Esophagus (tissue), 2 donors: Measurements from ENCODE around the gene KCNJ16. TPM values are rescaled to one million over a fixed set of nuclear protein-coding genes. Genes with fewer than 3 reads are reported as not detected.

Source experiments
- H3K27ac ChIP-seq, 2 donors: one replicate each; pipeline ENCODE4 v1.5.1; 2013; ENCODE audit warnings: low read depth in 2 of 2, mild to moderate bottlenecking in 2 of 2, inconsistent platforms in 1 of 2, low read length in 1 of 2, moderate library complexity in 1 of 2
- H3K27me3 ChIP-seq, 2 donors: one replicate each; pipeline ENCODE4 v1.6.1; 2013; ENCODE audit warnings: low read length in 2 of 2, control low read depth in 1 of 2, mild to moderate bottlenecking in 1 of 2; ENCODE audit not compliant: insufficient read depth in 2 of 2, control insufficient read depth in 1 of 2
- H3K36me3 ChIP-seq, 2 donors: one replicate each; pipeline ENCODE4 v1.6.1; 2013; ENCODE audit warnings: low read length in 1 of 2; ENCODE audit not compliant: control insufficient read depth in 2 of 2, insufficient read depth in 2 of 2
- H3K4me1 ChIP-seq, 2 donors: one replicate each; pipeline ENCODE4 v1.6.1; 2013; ENCODE audit warnings: low read length in 1 of 2; ENCODE audit not compliant: control insufficient read depth in 2 of 2, insufficient read depth in 2 of 2
- H3K4me3 ChIP-seq, 2 donors: one replicate each; pipeline ENCODE4 v1.5.1; 2013; ENCODE audit warnings: low read length in 2 of 2, mild to moderate bottlenecking in 2 of 2, low read depth in 1 of 2, moderate library complexity in 1 of 2
- H3K9me3 ChIP-seq, 2 donors: one replicate each; pipeline ENCODE4 v1.6.1; 2013; ENCODE audit warnings: mild to moderate bottlenecking in 2 of 2, low read depth in 1 of 2, low read length in 1 of 2, moderate library complexity in 1 of 2; ENCODE audit not compliant: control insufficient read depth in 2 of 2, insufficient read depth in 1 of 2
- WGBS, 2 donors: extraction: QIAGEN DNeasy Blood & Tissue Kit; methylation state at CpG; one replicate each; pipeline ENCODE4 v1.1.7; 2013; 5-methylcytosine and 5-hydroxymethylcytosine counted together
- polyA plus RNA-seq, 2 donors: library from polyadenylated mRNA; stranded (reverse); fragments of 200-250 nt; gene quantifications; one replicate each; pipeline ENCODE4 v1.2.3, GENCODE V29; 2013
- donor health status: healthy with polysubstance abuse.
- donor health status: Bipolar disorder and iron deficiency.

Gene KCNJ16
- polyA plus RNA-seq, 2 donors, result 0.04 to 0.08 TPM

GRCh38 chr17:70091005-70091568 is 16.1 kb downstream of the KCNJ16 start:
- Histone ChIP-seq H3K27me3 (no peaks in the 10 kb centered on the region), H3K4me1 (no peaks in the 10 kb centered on the region), H3K9me3 (no peaks in the 10 kb centered on the region), H3K36me3 (no peaks in the 10 kb centered on the region), H3K4me3 (no peak overlapping the region), H3K27ac (no peak overlapping the region)
- WGBS, 2 donors, result 79 to 84% methylated on average over 2 of the region's 2 CpGs

GRCh38 chr17:70091696-70092095 is 16.7 kb downstream of the KCNJ16 start:
- no peaks in the 10 kb centered on the region for H3K36me3 ChIP-seq
- H3K4me1 ChIP-seq, result no peaks in the 10 kb centered on the region
- 14 to 16% methylated on average over 1 of the region's 1 CpG for WGBS, 2 donors
- no peak overlapping the region for H3K27ac ChIP-seq
- H3K27me3 ChIP-seq, result no peaks in the 10 kb centered on the region
- no peaks in the 10 kb centered on the region for H3K9me3 ChIP-seq
- H3K4me3 ChIP-seq, result no peak overlapping the region

- Histone ChIP-seq H3K27me3 (no peaks in the 10 kb centered on the region), H3K27ac (no peak overlapping the region), H3K36me3 (no peaks in the 10 kb centered on the region), H3K4me3 (no peak overlapping the region), H3K9me3 (no peaks in the 10 kb centered on the region), H3K4me1 (no peaks in the 10 kb centered on the region)
- WGBS, 2 donors, result 93 to 95% methylated on average over 3 of the region's 3 CpGs
Observed at GRCh38 chr17:70093163-70093562, 18.1 kb downstream of the KCNJ16 start.

GRCh38 chr17:70095455-70095854 is 20.4 kb downstream of the KCNJ16 start:
- 56 to 57% methylated on average over 4 of the region's 4 CpGs for WGBS, 2 donors

GRCh38 chr17:70096861-70097260 is 21.8 kb downstream of the KCNJ16 start:
- no peak overlapping the region for H3K27ac ChIP-seq
- H3K27me3 ChIP-seq, result no peaks in the 10 kb centered on the region
- H3K4me3 ChIP-seq, result no peak overlapping the region
- H3K36me3 ChIP-seq, result no peaks in the 10 kb centered on the region
- 45 to 55% methylated on average over 8 of the region's 8 CpGs for WGBS, 2 donors
- no peaks in the 10 kb centered on the region for H3K9me3 ChIP-seq
- H3K4me1 ChIP-seq, result no peaks in the 10 kb centered on the region

More at GRCh38 chr17:70095455-70095854, 20.4 kb downstream of the KCNJ16 start:
- no peak overlapping the region for H3K4me3 ChIP-seq
- H3K9me3 ChIP-seq, result no peaks in the 10 kb centered on the region
- H3K27me3 ChIP-seq, result no peaks in the 10 kb centered on the region
- no peak overlapping the region for H3K27ac ChIP-seq
- H3K36me3 ChIP-seq, result no peaks in the 10 kb centered on the region
- H3K4me1 ChIP-seq, result no peaks in the 10 kb centered on the region

GRCh38 chr17:70098030-70098429 is 23.0 kb downstream of the KCNJ16 start:
- WGBS, 2 donors, result 32 to 49% methylated on average over 2 of the region's 2 CpGs
- Histone ChIP-seq H3K4me3 (no peak overlapping the region), H3K36me3 (no peaks in the 10 kb centered on the region), H3K27ac (no peak overlapping the region), H3K9me3 (no peaks in the 10 kb centered on the region), H3K4me1 (no peaks in the 10 kb centered on the region), H3K27me3 (no peaks in the 10 kb centered on the region)

- 87 to 90% methylated on average over 3 of the region's 3 CpGs for WGBS, 2 donors
- Histone ChIP-seq H3K27ac (no peak overlapping the region), H3K27me3 (no peaks in the 10 kb centered on the region)
Observed at GRCh38 chr17:70099294-70099693, 24.3 kb downstream of the KCNJ16 start.

GRCh38 chr17:70099884-70100283 is 24.9 kb downstream of the KCNJ16 start:
- no peak overlapping the region for H3K27ac ChIP-seq
- H3K4me1 ChIP-seq, result no peaks in the 10 kb centered on the region
- 68 to 72% methylated on average over 5 of the region's 5 CpGs for WGBS, 2 donors
- H3K9me3 ChIP-seq, result no peaks in the 10 kb centered on the region
- H3K36me3 ChIP-seq, result no peaks in the 10 kb centered on the region
- H3K27me3 ChIP-seq, result no peaks in the 10 kb centered on the region
- H3K4me3 ChIP-seq, result no peak overlapping the region

More at GRCh38 chr17:70099294-70099693, 24.3 kb downstream of the KCNJ16 start:
- Histone ChIP-seq H3K4me3 (no peak overlapping the region), H3K9me3 (no peaks in the 10 kb centered on the region), H3K4me1 (no peaks in the 10 kb centered on the region), H3K36me3 (no peaks in the 10 kb centered on the region)

- H3K36me3 ChIP-seq, result no peaks in the 10 kb centered on the region
- no peaks in the 10 kb centered on the region for H3K9me3 ChIP-seq
- H3K27me3 ChIP-seq, result no peaks in the 10 kb centered on the region
- WGBS, 2 donors, result 90 to 91% methylated on average over 1 of the region's 1 CpG
- no peak overlapping the region for H3K27ac ChIP-seq
- H3K4me1 ChIP-seq, result no peaks in the 10 kb centered on the region
- H3K4me3 ChIP-seq, result no peak overlapping the region
Observed at GRCh38 chr17:70100983-70101382, 26.0 kb downstream of the KCNJ16 start.

- H3K4me1 ChIP-seq, result no peaks in the 10 kb centered on the region
- no peak overlapping the region for H3K27ac ChIP-seq
- WGBS, 2 donors, result 60 to 68% methylated on average over 3 of the region's 3 CpGs
- H3K27me3 ChIP-seq, result no peaks in the 10 kb centered on the region
- H3K9me3 ChIP-seq, result no peaks in the 10 kb centered on the region
- H3K4me3 ChIP-seq, result no peak overlapping the region
- no peaks in the 10 kb centered on the region for H3K36me3 ChIP-seq
Observed at GRCh38 chr17:70102531-70102930, 27.5 kb downstream of the KCNJ16 start.
